HG03280 (cell line): ENCODE results near the gene TMEM95.
A peak's percentile ranks its signal among the peaks of the same experiment; 100 is the strongest.

Source experiments
- ATAC-seq: cut with Tn5 transposase; IDR thresholded peaks from one replicate; pipeline ENCODE4 v1.9.1; 2021; ENCODE audit warnings: mild to moderate bottlenecking, moderate library complexity; ENCODE audit not compliant: unreplicated experiment

The TMEM95 gene, protein sequence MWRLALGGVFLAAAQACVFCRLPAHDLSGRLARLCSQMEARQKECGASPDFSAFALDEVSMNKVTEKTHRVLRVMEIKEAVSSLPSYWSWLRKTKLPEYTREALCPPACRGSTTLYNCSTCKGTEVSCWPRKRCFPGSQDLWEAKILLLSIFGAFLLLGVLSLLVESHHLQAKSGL

DNA sequence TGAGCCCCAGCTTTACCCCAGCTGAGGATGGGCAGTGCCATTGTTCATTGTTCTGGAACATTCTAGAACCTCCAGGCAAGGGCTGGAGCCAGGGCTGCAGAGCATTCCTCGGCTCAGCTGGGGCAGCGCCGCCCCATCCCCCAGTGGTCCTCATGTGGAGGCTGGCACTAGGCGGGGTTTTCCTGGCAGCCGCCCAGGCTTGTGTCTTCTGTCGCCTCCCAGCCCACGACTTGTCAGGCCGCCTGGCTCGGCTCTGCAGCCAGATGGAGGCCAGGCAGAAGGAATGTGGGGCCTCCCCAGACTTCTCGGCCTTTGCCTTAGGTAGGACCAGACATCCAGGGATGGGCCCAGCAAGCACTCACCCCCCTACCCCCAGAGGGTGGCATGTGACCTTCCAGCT is at the start of gene TMEM95:
TSS of gene TMEM95 (plus strand) at position 104 of the 400 bp plus-strand sequence. CDS start at position 153, 49 bp downstream.
- ATAC-seq, result no peak

DNA sequence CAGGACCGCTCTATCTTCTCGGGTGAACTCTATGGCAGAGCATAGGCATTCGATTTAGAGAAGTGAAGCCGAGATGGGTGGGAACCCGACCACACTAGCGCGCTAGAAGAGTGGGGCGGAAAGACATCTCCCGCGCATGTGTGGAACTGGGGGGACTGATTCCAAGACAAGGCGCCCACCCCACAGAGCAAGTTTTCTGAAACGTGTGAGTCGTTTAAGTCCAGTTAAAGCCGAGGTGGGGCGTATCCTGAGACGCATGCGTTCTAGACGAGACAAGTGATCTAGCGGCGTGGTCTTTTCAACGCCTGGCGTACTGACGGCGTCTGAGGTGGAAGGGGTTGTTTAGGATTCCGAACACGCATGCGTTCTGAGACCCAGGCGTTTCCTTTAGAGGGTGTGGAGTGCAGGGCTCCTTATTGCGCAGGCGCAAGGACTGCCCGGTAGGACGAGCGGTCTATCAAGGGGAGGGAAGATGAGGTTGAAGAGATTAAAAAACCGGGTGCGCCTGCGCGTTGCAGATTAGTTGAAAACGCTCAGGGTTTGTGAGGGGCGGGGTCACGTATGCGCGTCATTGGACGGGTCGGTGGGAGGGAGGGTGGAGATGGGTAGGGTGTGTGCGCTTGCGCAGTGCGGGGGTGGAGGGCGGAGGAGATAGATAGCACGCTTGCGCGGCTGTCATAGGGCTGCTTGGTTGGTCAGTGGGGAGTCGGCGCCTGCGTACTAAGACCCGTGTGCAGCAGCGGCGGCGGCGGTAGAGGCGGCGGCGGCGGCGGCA is 47.9 kb upstream of the TMEM95 start, which contains the start of gene EIF5A:
TSS of gene EIF5A (plus strand) at position 718 of the 775 bp plus-strand sequence. CDS start 2,008 bp downstream, outside the sequence.
- ATAC-seq, result peak; percentile 68

DNA sequence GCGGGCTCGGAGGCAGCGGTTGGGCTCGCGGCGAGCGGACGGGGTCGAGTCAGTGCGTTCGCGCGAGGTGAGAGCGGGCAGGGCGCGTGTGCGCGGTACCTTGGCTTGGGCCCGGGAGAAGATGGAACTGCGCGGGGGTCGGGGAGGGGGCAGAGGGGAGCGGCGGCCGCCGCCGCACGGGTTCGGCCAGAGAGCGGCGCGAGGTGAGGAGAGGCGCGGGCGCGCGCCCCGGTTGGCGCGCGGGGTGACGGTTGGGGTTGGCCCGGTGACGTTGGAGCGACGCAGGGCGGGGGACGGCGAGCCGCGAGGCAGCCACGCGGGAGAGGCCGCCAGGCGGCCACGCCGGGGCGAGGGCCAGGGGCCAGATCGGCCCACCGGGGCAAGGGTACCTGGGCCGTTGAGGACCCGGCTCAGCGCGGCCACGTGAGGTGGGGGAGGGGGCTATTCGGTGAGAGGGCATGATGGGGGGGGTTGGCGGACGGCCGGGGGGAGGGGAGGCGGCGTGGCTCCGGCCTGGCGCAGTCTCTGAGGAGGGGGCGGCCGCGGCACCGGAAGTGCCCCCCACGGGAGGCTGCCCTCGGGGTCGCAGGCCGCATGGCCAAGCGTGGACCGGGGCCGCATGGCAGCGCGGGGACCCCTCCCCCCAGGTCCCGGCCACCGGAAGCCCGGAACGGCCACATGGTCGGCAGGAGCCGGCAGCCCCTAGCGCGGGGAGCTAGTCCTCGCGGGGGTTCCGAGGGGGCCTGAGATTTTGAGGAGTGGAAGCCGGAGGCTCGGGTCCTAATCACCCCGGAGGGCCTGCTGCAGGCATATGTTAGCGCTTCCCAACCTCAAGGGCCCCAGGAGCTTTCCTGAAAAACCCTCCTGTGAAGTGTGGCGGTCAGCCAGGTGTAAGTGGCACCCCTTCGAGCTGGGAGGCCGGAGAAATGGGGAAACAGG is 47.0 kb upstream of the TMEM95 start:
- peak; percentile 9 for ATAC-seq

DNA sequence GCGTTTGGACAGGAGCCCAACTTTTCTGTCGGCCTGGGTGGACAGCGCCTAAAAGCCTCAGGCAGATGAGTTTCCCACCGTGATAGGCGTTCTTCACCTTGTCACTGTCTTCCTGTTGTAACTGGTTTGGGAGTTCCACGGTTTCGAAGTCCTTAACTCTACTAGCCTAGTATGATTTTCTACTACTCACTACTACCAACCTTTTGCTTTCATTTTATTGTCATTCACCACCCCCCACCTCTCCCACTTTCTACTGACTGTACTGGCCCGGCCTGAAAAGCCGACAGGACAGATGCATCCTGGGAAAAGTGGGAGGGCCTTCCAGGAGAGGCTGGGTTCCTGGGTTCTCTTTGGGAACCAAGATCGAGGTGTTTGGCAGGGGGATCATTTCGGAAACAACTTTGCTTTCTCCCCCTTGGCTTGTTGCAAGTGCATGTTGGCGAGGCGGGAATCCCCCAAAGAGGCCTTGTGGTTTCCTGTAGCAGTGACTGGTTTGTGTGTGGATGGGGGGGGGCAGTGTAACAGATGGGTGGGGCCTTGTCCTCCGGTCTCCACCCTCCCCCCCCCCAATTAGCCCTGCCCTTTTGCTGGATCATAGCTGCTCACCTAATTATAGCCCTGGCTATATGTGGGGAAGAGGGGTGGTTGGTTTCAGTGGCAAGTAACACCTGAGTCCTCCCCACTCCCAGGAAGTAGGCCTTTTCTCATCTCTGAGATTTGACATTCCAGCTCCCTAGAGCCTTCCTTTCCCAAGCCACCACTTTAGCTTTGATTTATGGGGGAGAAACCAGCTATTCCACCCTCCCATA is 46.1 kb upstream of the TMEM95 start:
- ATAC-seq, result no peak

DNA sequence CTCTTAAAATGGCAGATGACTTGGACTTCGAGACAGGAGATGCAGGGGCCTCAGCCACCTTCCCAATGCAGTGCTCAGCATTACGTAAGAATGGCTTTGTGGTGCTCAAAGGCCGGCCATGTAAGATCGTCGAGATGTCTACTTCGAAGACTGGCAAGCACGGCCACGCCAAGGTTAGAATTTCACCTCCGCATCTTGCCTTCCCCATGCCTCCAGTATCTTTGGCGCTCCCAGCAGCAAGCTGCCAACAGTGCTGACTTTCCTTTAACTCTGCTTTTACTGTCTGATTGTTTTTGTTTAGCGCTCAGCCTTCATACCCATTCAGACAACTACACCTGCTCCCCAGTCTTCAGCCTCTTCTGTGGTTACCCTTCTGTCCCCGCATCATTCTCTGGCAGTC is 45.3 kb upstream of the TMEM95 start:
- ATAC-seq, result no peak

DNA sequence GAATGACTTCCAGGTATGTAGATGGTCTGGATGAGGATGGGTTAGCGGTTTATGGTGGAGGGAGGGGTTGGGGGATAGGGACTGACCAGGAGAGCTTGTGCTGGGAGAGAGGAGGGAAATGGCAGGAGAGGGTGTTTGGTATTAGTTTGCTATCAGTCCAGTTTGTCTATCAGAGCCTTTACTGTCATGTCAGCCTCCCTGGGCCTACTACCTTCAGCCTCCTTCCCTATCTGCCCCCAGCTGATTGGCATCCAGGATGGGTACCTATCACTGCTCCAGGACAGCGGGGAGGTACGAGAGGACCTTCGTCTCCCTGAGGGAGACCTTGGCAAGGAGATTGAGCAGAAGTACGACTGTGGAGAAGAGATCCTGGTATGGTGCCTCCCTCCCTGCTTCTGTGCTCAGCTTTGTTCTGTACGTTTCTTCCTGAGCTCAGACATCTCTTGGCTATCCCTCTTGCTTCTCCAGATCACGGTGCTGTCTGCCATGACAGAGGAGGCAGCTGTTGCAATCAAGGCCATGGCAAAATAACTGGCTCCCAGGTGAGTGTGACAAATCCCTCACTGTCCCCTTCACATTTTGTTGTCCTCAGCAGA is 43.7 kb upstream of the TMEM95 start:
- ATAC-seq, result no peak

DNA sequence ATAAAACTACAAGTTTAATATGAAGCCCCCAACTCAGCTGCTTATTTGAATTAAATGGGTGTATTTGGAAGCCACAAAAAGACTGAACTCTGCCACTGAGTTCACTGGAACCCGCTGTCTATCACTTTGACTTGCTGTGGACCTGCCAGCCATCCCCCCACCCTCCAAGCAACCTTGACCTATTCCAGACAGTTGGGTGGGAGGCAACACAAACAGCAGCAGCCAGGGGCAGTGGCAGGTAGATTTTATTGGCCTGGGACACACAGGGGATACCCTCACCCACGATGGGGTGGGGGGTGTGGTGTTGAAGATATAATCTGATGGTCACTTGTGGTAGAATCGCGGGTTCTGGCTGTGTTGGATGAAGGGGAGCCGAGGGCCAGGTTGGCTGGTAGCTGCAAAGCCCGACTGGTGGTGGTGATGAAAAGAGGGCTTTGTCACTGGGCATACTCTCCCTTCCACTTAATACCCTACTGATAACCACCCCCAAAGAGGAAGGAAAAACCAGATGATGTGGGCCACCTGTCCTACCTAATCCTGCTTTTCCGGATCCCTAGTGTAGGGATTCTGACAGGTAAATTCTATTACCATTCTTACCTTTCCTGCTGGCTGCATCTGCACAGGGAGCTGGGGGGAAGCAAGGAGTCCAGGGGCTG is 42.4 kb upstream of the TMEM95 start:
- ATAC-seq, result no peak

DNA sequence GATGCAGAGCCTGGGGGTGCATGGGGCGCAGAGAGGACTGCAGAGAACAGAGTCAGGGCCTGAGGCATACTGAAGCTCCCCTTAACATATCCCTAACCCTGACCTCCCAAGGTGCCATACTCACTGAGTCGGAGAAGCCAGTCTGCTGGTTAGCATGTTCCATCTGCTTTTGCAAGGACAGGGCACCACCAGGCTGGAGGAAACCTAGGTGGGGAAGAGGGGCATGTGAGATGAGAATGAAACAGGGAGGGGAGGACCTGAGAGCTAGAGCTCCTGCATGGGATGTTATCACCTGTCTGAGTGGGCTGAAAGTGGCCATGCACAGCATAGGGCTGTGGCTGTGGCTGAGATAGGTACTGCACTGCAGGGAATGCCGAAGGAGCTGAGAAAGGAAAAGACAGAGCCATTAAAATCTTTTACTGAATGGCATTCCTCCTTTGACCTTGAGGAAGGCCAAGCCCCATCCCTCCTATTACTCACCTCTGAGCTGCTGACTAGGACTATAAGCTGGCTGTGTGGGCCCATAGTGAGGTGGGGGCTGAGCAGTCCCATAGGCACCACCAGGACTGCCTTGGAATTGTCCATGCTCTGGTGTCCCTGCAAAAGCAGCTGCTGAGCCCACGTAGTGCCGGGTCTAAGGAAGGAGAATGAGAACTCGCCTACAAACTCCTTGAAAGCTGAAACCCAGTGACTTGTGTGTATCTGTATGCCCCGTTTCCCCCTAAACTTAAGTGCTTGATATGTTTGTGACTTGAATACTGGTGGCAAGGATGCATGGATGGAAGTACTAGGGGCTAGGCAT is 41.7 kb upstream of the TMEM95 start:
- no peak for ATAC-seq

DNA sequence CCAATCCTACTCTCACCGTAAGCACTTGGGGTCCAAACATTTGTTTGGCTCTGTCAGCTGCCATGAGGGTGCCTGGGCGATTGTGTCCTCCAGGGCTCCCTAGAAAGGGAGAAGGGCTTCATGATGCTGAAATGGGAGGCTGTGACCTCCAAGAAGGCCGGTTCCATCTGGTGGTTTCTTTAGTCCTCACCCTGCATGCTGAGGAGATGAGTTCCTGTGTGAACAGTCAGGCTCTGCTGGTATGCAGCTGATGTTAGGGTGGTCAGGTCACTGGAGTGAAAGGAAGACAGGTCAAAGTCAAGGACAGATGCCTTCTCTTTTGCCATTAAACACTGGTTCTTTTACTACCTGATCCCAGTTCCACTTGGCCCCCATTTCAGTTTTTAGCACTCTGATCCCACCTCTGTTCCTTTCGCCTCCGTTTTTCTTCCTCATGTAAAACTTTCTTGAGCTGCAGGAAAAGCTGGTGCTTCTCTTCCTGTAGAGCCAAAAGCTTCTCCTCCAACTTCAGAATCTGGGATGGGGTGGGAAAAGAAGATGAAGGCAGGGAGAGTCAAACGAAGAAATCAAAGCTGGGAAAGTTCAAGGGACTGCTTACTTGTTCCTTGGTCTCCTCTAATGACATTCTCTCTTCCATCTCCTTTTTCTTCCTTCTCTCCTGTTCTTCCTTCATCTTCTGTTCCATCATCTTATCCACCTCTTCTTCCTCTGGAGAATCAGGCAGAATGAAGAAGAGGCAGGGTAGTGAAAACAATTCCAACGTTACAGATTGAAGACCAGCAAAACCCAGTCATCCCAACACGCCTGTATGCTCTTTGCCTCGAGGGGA is 40.9 kb upstream of the TMEM95 start:
- no peak for ATAC-seq

DNA sequence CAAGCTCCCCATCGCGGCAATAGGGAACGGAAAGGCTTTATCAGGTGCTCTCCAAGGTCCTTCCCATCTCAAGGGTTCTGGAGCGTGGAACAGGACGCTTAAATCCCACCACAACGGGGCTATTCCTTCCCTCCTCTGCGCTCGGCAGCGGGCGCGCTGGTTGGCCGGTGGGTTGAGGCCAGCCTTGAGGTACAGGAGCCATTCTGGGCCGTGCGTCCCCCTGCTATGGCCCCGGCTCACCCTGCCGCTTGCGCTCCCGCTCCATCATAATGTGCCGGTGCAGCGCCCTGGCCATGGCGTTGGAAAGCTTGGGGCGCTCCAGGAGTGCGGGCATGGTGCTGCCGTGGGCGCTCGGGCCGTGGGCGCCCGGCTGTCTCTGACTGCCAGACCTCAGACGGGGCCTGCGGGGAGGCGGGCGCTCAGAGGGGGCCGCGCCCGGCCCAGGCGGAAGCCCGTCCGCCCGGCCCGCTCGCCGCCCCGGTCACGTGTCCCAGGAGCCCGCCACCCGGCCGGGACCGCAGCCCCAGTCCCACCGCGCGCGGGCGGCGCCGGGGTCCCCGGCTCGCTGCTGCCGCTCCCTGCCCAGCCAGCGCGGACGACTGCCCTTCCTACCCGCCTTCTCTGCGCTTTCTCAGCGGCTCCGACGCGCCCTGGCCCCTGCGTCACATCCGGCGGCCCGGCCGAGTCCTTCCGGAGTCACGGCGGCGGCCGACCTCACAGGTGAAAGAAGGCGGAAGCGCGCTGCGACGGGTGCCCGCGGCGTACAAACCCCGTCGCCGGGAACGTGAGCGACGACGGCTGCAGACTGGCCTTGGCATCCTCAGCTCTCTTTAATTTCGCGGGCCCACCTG is 40.0 kb upstream of the TMEM95 start, which contains the start of gene GPS2:
TSS of gene GPS2 (minus strand) at position 642 of the 851 bp plus-strand sequence. CDS start at position 334, 308 bp downstream.
- ATAC-seq, result peak; percentile 74

DNA sequence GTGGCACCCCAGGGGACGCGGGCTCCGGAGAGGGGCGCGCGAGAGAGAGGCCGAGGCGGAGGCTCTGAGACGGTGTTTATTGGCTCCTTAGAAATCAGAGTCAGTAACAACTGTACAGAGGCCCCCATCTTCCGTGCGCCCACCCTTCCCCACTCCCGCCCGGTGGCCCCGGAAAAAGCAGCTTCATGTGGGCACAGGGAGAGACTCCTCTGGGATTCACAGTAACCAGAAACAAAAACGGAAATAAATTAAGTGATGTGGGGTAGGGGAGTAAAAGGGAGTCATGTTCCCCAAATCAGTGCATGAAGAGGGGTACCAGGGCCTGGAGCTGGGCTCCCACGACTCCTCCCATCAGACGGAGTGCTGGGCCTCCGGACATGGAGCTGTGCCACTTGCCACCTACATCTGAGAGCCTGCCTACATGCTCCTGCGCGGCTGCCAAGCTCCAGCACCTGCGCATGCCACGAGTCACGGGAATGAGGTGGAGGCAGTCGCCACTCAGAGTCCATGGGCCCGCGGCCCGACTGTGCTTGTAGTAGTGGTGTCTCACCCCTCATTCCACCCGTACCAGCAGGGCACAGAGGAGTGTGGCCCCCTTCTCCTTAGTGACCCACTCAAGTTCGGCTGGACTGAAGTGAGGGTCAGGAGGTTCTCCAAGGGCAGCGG is 39.3 kb upstream of the TMEM95 start:
- ATAC-seq, result no peak

DNA sequence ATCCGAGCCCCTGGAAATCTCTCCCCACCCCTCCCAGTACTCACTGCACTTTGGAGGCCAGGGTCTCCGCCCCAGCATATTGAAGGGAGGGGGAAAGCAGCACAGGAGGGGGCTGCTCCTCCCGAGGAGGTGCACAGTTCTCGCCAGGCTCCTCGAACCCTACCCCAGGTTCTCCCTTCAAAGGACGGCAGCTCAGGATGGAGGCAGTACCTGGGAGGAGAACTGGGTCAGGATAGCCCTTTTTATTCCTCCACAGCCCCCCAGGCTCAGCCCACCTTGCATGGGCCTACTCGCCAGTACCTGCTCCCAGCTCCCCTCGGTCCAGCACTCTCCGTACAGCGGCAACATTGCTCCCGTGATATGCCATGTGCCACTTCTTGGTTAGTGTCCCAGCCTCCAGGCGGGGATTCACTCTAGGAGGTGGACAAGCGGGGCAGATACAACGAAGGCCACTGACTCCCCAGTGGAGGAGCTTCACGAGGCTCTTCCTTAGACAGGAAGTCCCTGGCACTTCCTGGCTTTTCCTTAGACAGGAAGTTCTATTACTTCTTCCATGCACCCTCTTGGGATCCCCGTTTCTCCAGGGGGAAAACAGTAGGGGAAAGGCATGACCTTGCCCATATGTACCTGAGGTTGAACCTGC is 37.7 kb upstream of the TMEM95 start:
- ATAC-seq, result no peak

DNA sequence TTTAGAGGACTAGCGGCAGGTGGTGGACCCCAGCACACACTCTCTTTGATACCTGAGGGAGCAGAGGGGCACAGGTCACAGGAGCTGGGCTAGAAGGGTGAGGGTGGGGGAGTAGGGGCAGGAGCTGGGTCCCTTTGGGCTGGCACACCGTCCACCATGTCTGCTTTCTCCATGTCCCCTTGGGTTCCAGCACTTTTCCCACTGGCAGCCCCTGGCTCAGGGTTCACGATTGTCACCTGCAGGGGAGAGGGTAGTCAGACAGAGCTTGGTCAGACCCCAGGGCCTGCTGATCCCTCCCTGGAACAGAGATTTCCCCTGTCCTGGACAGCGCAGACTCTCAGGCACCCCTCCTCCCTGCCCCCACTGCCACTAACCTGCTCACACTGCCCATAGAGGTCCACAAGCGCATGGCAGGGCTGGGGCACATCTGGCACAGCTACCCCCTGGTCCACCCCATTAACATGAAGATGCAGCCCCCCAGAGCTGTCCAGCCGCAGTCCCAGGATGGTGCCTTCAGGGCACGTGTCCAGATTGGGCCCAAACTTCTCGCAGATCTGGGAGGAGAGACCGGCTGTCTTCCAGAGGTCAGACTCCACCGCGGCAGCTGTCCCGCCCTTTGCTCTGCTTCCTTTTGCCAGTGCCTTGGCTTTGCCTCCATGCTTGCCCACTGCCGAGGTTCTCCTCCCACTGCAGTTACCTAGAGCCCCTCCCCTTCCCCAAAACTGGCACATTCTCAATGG is 36.7 kb upstream of the TMEM95 start:
- ATAC-seq, result no peak

DNA sequence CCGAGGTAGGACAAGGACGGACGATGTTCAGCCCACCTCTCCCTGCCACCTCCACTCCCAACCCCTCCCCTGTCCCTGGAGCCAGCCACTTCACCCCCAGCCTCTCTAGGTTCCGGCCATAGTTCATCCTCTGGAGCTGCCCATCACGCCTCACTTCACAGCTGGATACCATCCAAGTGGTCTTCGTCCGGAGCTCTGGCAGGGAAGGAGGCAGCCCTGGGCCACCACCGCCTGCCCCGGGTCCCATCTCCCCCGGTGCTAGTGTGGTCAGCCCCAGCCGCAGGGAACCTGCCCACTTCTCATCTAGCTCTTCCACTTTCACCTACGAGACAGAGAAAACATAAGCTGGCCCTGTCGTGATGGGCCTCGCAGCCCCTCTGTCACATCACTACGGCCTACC is 33.5 kb upstream of the TMEM95 start:
- no peak for ATAC-seq

DNA sequence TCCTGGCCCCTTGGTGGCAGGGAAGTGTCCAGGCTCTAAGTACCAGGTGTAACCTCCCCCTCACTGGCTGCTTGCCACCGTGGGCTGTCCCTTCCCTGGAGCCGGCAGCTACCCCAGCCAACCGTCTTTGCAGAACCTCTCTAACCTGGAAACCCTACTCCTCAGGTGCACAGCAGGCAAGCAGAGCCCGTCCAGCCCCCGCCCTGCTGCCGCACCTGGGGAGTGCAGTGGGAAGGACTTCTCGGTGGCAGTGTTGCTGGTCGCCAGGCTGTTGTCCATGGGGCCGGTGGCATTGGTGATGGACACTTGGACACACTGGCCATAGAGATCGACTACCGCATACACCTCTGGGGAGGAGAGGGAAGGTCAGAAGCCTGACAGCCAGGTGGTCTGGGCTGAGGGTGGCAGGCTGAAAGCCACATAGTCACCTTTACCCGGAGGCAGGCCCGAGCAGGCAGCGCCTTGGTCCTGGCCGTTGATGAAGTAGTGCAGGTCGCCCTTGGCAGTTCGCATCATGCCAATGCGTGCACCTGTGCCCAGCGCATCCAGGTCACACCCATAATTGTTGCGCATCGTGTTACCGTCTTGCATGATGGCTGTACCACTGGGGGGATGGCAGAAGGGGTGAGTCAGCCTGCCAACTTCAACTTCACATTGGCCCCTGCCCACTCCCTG is 32.3 kb upstream of the TMEM95 start:
- ATAC-seq, result no peak
